ENCODE data around the gene DHCR24.

The DHCR24 gene

GRCh38 chr1:54849219-54850068 is 37.6 kb downstream of the DHCR24 start:
- no peak for DNase-seq (ENCODE audit: low read depth)
- no peak overlapping the region for H3K4me3 ChIP-seq (ENCODE audit: low read depth, low read length)

GRCh38 chr1:54848134-54848948 is 38.7 kb downstream of the DHCR24 start:
- no peak overlapping the region for H3K4me3 ChIP-seq (ENCODE audit: low read depth, low read length)
- DNase-seq (ENCODE audit: low read depth), result no peak

- DNase-seq (ENCODE audit: low read depth), result no peak
Observed at GRCh38 chr1:54846716-54847284, 40.2 kb downstream of the DHCR24 start.

GRCh38 chr1:54846301-54846700 is 40.7 kb downstream of the DHCR24 start:
- DNase-seq (ENCODE audit: low read depth), result no peak
- H3K4me3 ChIP-seq (ENCODE audit: low read depth, low read length), result no peak overlapping the region

More at GRCh38 chr1:54846716-54847284, 40.2 kb downstream of the DHCR24 start:
- H3K4me3 ChIP-seq (ENCODE audit: low read depth, low read length), result no peak overlapping the region

GRCh38 chr1:54845772-54846171 is 41.2 kb downstream of the DHCR24 start:
- no peak overlapping the region for H3K4me3 ChIP-seq (ENCODE audit: low read depth, low read length)
- DNase-seq (ENCODE audit: low read depth), result no peak

GRCh38 chr1:54844564-54844963 is 42.4 kb downstream of the DHCR24 start:
- no peak for DNase-seq (ENCODE audit: low read depth)
- H3K4me3 ChIP-seq (ENCODE audit: low read depth, low read length), result no peak overlapping the region

GRCh38 chr1:54843449-54843848 is 43.5 kb downstream of the DHCR24 start:
- no peak for DNase-seq (ENCODE audit: low read depth)
- no peak overlapping the region for H3K4me3 ChIP-seq (ENCODE audit: low read depth, low read length)

GRCh38 chr1:54842963-54843362 is 44.0 kb downstream of the DHCR24 start:
- no peak for DNase-seq (ENCODE audit: low read depth)
- no peak overlapping the region for H3K4me3 ChIP-seq (ENCODE audit: low read depth, low read length)

- no peak overlapping the region for H3K4me3 ChIP-seq (ENCODE audit: low read depth, low read length)
- no peak for DNase-seq (ENCODE audit: low read depth)
Observed at GRCh38 chr1:54842206-54842915, 44.6 kb downstream of the DHCR24 start.

GRCh38 chr1:54839824-54840223 is 47.2 kb downstream of the DHCR24 start:
- no peak overlapping the region for H3K4me3 ChIP-seq (ENCODE audit: low read depth, low read length)
- no peak for DNase-seq (ENCODE audit: low read depth)

- no peak overlapping the region for H3K4me3 ChIP-seq (ENCODE audit: low read depth, low read length)
- no peak for DNase-seq (ENCODE audit: low read depth)
Observed at GRCh38 chr1:54838565-54839180, 48.3 kb downstream of the DHCR24 start.

GRCh38 chr1:54837002-54837853 is 49.8 kb downstream of the DHCR24 start:
- no peak overlapping the region for H3K4me3 ChIP-seq (ENCODE audit: low read depth, low read length)
- no peak for DNase-seq (ENCODE audit: low read depth)

GRCh38 chr1:54836594-54836993 is 50.4 kb downstream of the DHCR24 start:
- DNase-seq (ENCODE audit: low read depth), result no peak

GRCh38 chr1:54835970-54836369 is 51.0 kb downstream of the DHCR24 start:
- H3K4me3 ChIP-seq (ENCODE audit: low read depth, low read length), result no peak overlapping the region
- no peak for DNase-seq (ENCODE audit: low read depth)

More at GRCh38 chr1:54836594-54836993, 50.4 kb downstream of the DHCR24 start:
- H3K4me3 ChIP-seq (ENCODE audit: low read depth, low read length), result no peak overlapping the region

GRCh38 chr1:54835131-54835898 is 51.7 kb downstream of the DHCR24 start:
- H3K4me3 ChIP-seq (ENCODE audit: low read depth, low read length), result no peak overlapping the region
- no peak for DNase-seq (ENCODE audit: low read depth)

- H3K4me3 ChIP-seq (ENCODE audit: low read depth, low read length), result no peak overlapping the region
- no peak for DNase-seq (ENCODE audit: low read depth)
Observed at GRCh38 chr1:54834007-54834541, 52.9 kb downstream of the DHCR24 start.

GRCh38 chr1:54833121-54833520 is 53.9 kb downstream of the DHCR24 start:
- no peak for DNase-seq (ENCODE audit: low read depth)
- H3K4me3 ChIP-seq (ENCODE audit: low read depth, low read length), result no peak overlapping the region

Measured in skeletal muscle cell (primary cell).